Measurements from ENCODE around the gene RGS5. TPM values are rescaled to one million over a fixed set of nuclear protein-coding genes. Genes with fewer than 3 reads are reported as not detected.

The RGS5 gene
- total and polyA plus RNA-seq, 8 donors = 48.5 to 141 (median 104) TPM

- DNase-seq = no peak
- ATAC-seq = no peak
- no peaks in the 10 kb centered on the region for H3K36me3 ChIP-seq
- no peaks in the 10 kb centered on the region for H3K4me1 ChIP-seq
- no peaks in the 10 kb centered on the region for H3K9me3 ChIP-seq
- no peaks in the 10 kb centered on the region for H3K27me3 ChIP-seq
- no peak for TF ChIP-seq CTCF (IDR thresholded peaks at IDR 0.05)
- no peak overlapping the region for H3K27ac ChIP-seq
- no peak overlapping the region for H3K4me3 ChIP-seq
- intact Hi-C loops (cut with DNase I) = no loop called here
Observed at GRCh38 chr1:163147019-163147418, 55.7 kb downstream of the RGS5 start.

- Histone ChIP-seq H3K36me3 (no peaks in the 10 kb centered on the region), H3K27me3 (no peaks in the 10 kb centered on the region), H3K27ac (no peak overlapping the region), H3K4me3 (no peak overlapping the region), H3K9me3 (no peaks in the 10 kb centered on the region), H3K4me1 (no peaks in the 10 kb centered on the region)
- ATAC-seq (no peak), DNase-seq (no peak)
- intact Hi-C loops (cut with DNase I) = no loop called here
- TF ChIP-seq CTCF (IDR thresholded peaks at IDR 0.05) = no peak
Observed at GRCh38 chr1:163145435-163145834, 57.3 kb downstream of the RGS5 start.

- peak in 1 of 4 donors; percentile 6 for DNase-seq
- H3K27ac ChIP-seq = no peak overlapping the region
- ATAC-seq = no peak
- H3K27me3 ChIP-seq = no peaks in the 10 kb centered on the region
- H3K4me1 ChIP-seq = no peaks in the 10 kb centered on the region
- intact Hi-C loops (cut with DNase I) = no loop called here
- no peak overlapping the region for H3K4me3 ChIP-seq
- no peaks in the 10 kb centered on the region for H3K9me3 ChIP-seq
- TF ChIP-seq CTCF (IDR thresholded peaks at IDR 0.05) = no peak
- no peaks in the 10 kb centered on the region for H3K36me3 ChIP-seq
Observed at GRCh38 chr1:163144418-163144817, 58.3 kb downstream of the RGS5 start.

- intact Hi-C loops (cut with DNase I) = no loop called here
- ATAC-seq (no peak), DNase-seq (no peak)
- H3K4me3 ChIP-seq = no peak overlapping the region
- no peaks in the 10 kb centered on the region for H3K4me1 ChIP-seq
- H3K27ac ChIP-seq = no peak overlapping the region
- no peak for TF ChIP-seq CTCF (IDR thresholded peaks at IDR 0.05)
- H3K27me3 ChIP-seq = no peaks in the 10 kb centered on the region
- no peaks in the 10 kb centered on the region for H3K36me3 ChIP-seq
- no peaks in the 10 kb centered on the region for H3K9me3 ChIP-seq
Observed at GRCh38 chr1:163142152-163142551, 60.6 kb downstream of the RGS5 start.

- DNase-seq (no peak), ATAC-seq (no peak)
- H3K27me3 ChIP-seq = no peaks in the 10 kb centered on the region
- H3K4me1 ChIP-seq = no peaks in the 10 kb centered on the region
- no peak for TF ChIP-seq CTCF (IDR thresholded peaks at IDR 0.05)
- no peak overlapping the region for H3K4me3 ChIP-seq
- H3K27ac ChIP-seq = no peak overlapping the region
- intact Hi-C loops (cut with DNase I) = no loop called here
- no peaks in the 10 kb centered on the region for H3K36me3 ChIP-seq
- H3K9me3 ChIP-seq = no peaks in the 10 kb centered on the region
Observed at GRCh38 chr1:163141556-163141955, 61.2 kb downstream of the RGS5 start.

Data from left lung (tissue), 10 donors.